Adrenal gland (tissue), 5 donors: ENCODE results near the gene PIK3C2G.

ENCODE experiments used
- CTCF ChIP-seq, 6 experiments: fragments of 450-650 bp in 4 of 6; fragments of 200-600 bp in 2 of 6; sonication (generic) in 1 of 6; IDR thresholded peaks; 1 replicate in 5 of 6; 2 replicates in 1 of 6; pipeline versions ENCODE4 v1.5.1 to v1.8.0; 2016 to 2021; ENCODE audit warnings: antibody characterized with exemption in 6 of 6, mild to moderate bottlenecking in 2 of 6, moderate library complexity in 1 of 6
- POLR2A ChIP-seq, 2 donors: fragments of 450-650 bp; IDR thresholded peaks; one replicate each; pipeline ENCODE4 v1.6.1; 2017; ENCODE audit warnings: antibody characterized with exemption in 2 of 2, mild to moderate bottlenecking in 2 of 2, moderate library complexity in 1 of 2
- donor health status: DM: no; HTN: no; CAD: no.

GRCh38 chr12:18296909-18297280 is 35.6 kb downstream of the PIK3C2G start:
- TF ChIP-seq CTCF (IDR thresholded peaks at IDR 0.05) = no peak
- TF ChIP-seq POLR2A (IDR thresholded peaks at IDR 0.05) = no peak
